Measurements from ENCODE around the gene MPC1L.

DNA sequence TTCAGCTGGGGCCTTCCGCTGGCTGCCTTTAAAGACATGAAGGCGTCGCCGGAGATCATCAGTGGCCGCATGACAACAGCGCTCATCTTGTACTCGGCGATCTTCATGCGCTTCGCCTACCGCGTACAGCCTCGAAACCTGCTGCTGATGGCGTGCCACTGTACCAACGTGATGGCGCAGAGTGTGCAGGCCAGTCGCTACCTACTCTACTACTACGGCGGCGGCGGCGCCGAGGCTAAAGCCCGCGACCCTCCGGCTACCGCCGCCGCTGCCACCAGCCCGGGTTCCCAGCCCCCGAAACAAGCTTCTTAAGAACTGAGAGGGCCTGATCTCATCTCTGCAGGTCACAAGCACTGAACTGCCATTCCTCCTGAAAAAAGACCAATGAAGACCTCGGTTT, 437 bp downstream of the MPC1L start:
- TF ChIP-seq, protein P1, sequence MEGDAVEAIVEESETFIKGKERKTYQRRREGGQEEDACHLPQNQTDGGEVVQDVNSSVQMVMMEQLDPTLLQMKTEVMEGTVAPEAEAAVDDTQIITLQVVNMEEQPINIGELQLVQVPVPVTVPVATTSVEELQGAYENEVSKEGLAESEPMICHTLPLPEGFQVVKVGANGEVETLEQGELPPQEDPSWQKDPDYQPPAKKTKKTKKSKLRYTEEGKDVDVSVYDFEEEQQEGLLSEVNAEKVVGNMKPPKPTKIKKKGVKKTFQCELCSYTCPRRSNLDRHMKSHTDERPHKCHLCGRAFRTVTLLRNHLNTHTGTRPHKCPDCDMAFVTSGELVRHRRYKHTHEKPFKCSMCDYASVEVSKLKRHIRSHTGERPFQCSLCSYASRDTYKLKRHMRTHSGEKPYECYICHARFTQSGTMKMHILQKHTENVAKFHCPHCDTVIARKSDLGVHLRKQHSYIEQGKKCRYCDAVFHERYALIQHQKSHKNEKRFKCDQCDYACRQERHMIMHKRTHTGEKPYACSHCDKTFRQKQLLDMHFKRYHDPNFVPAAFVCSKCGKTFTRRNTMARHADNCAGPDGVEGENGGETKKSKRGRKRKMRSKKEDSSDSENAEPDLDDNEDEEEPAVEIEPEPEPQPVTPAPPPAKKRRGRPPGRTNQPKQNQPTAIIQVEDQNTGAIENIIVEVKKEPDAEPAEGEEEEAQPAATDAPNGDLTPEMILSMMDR (IDR thresholded peaks at IDR 0.05; ENCODE audit: insufficient read depth, low read length): no peak
- no peak for TF ChIP-seq REST (IDR thresholded peaks at IDR 0.05; ENCODE audit: insufficient replicate concordance, low read depth)
- TF ChIP-seq POLR2AphosphoS5 (IDR thresholded peaks at IDR 0.05; ENCODE audit: low read depth): no peak
- TF ChIP-seq GABPA (IDR thresholded peaks at IDR 0.05; ENCODE audit: low read depth): no peak

Measured in HL-60 (cell line).